ENCODE data around the gene CECR2.
"Not testable (repeated sequence)": the region's sequence is repeated elsewhere in the genome, so short reads cannot be mapped to it uniquely, and the experiment has no call there.

The CECR2 gene

GRCh38 chr22:17552737-17553136 is 183.5 kb downstream of the CECR2 start:
- no peak for DNase-seq (ENCODE audit: low read depth)
- no peak for TF ChIP-seq CTCF (IDR thresholded peaks at IDR 0.05; ENCODE audit: control insufficient read depth, extremely low read depth, insufficient read depth)
- no peak overlapping the region for H3K4me3 ChIP-seq (ENCODE audit: low read depth, low read length)

- no peak overlapping the region for H3K4me3 ChIP-seq (ENCODE audit: low read depth, low read length)
- DNase-seq (ENCODE audit: low read depth), result no peak
- TF ChIP-seq CTCF (IDR thresholded peaks at IDR 0.05; ENCODE audit: control insufficient read depth, extremely low read depth, insufficient read depth), result no peak
These were observed 185.6 kb downstream of the CECR2 start for GRCh38 chr22:17554814-17555213.

- no peak for TF ChIP-seq CTCF (IDR thresholded peaks at IDR 0.05; ENCODE audit: control insufficient read depth, extremely low read depth, insufficient read depth)
- DNase-seq (ENCODE audit: low read depth), result no peak
- no peak overlapping the region for H3K4me3 ChIP-seq (ENCODE audit: low read depth, low read length)
These were observed 189.9 kb downstream of the CECR2 start for GRCh38 chr22:17559188-17559587.

- DNase-seq (ENCODE audit: low read depth), result no peak
- TF ChIP-seq CTCF (IDR thresholded peaks at IDR 0.05; ENCODE audit: control insufficient read depth, extremely low read depth, insufficient read depth), result no peak
- no peak within 1 kb of the TSS for H3K4me3 ChIP-seq (ENCODE audit: low read depth, low read length)
These were observed 193.9 kb downstream of the CECR2 start, which contains the start of gene SLC25A18 for GRCh38 chr22:17562906-17563870. SLC25A18 (plus strand) TSS chr22:17563498; CDS start chr22:17579945, 16,447 bp downstream.

- DNase-seq (ENCODE audit: low read depth), result no peak
- no peak overlapping the region for H3K4me3 ChIP-seq (ENCODE audit: low read depth, low read length)
- no peak for TF ChIP-seq CTCF (IDR thresholded peaks at IDR 0.05; ENCODE audit: control insufficient read depth, extremely low read depth, insufficient read depth)
These were observed 194.7 kb downstream of the CECR2 start for GRCh38 chr22:17563936-17564391.

DNA sequence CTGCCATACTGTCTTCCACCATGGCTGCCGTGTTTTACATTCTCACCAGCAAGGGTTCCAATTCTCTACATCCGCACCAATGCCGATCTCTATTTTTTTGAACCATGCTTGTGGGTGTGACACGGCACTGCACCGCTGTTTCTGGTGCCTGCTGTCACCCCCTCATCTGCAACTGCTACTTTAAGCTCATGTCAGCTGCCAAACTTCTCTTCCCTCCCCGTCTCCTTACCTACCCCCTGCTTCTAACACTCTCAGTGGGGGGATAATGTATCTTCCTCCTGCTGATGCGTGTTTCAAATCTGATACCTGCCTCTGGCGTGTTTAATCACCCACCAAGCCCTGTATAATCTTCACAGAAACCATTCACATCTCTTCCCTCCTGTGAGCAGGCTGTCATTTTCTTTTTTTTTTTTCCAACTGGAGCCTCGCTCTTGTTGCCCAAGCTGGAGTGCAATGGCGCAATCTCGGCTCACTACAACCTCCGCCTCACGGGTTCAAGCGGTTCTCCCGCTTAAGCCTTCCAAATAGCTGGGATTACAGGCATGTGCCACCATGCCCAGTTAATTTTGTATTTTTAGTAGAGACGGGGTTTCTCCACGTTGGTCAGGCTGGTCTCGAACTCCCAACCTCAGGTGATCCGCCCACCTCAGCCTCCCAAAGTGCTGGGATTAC is 196.9 kb downstream of the CECR2 start:
- not testable (repeated sequence) for DNase-seq (ENCODE audit: low read depth); H3K4me3 ChIP-seq (ENCODE audit: low read depth, low read length)

- no peak for DNase-seq (ENCODE audit: low read depth)
- TF ChIP-seq CTCF (IDR thresholded peaks at IDR 0.05; ENCODE audit: control insufficient read depth, extremely low read depth, insufficient read depth), result no peak
- H3K4me3 ChIP-seq (ENCODE audit: low read depth, low read length), result no peak overlapping the region
These were observed 197.5 kb downstream of the CECR2 start for GRCh38 chr22:17566776-17567175.

Measured in LNCaP clone FGC (cell line).